Keratinocyte (primary cell): ENCODE results near the gene KLHL35.

ENCODE experiments used
- CTCF ChIP-seq, 3 experiments: IDR thresholded peaks in 1 of 3; conservative IDR thresholded peaks in 1 of 3; optimal IDR thresholded peaks in 1 of 3; 2 replicates in 2 of 3; 3 replicates in 1 of 3; pipeline versions ENCODE3 to v1.5.1; 2011; ENCODE audit warnings: low read length in 3 of 3, mild to moderate bottlenecking in 3 of 3, moderate library complexity in 2 of 3, control low read depth in 1 of 3, inconsistent platforms in 1 of 3; ENCODE audit not compliant: insufficient read depth in 2 of 3; ENCODE audit errors: extremely low read depth in 1 of 3
- EZH2 ChIP-seq: IDR thresholded peaks from one replicate; pipeline ENCODE4 v1.6.1; 2012; ENCODE audit warnings: inconsistent platforms, mild to moderate bottlenecking, low read length, moderate library complexity

GRCh38 chr11:75442161-75442885, 9.3 kb upstream of the KLHL35 start:
- no peak for TF ChIP-seq EZH2
- no peak for TF ChIP-seq CTCF (optimal IDR thresholded peaks at IDR 0.05 in 1 of 3, IDR thresholded peaks at IDR 0.05 in 1 of 3, conservative IDR thresholded peaks at IDR 0.05 in 1 of 3; ENCODE audit: extremely low read depth in 1 of 3, insufficient read depth in 2 of 3, low read length in 3 of 3)
